GM20000 (cell line): ENCODE results near the gene POLR3E.
A peak's percentile ranks its signal among the peaks of the same experiment; 100 is the strongest.
"Not testable (repeated sequence)": the region's sequence is repeated elsewhere in the genome, so short reads cannot be mapped to it uniquely, and the experiment has no call there.

Source experiments
- DNase-seq: peaks from one replicate; pipeline ENCODE4 v3.0.0; 2012; ENCODE audit warnings: low spot score
- TF ChIP-seq, protein P1 (sequence below): IDR thresholded peaks from 2 replicates; pipeline ENCODE4 v1.5.1; 2012; ENCODE audit warnings: mild to moderate bottlenecking, control low read depth; ENCODE audit errors: extremely low read depth, missing control alignments

The POLR3E gene

GRCh38 chr16:22292320-22292719 lies 4.9 kb upstream of the POLR3E start:
- TF ChIP-seq, protein P1, sequence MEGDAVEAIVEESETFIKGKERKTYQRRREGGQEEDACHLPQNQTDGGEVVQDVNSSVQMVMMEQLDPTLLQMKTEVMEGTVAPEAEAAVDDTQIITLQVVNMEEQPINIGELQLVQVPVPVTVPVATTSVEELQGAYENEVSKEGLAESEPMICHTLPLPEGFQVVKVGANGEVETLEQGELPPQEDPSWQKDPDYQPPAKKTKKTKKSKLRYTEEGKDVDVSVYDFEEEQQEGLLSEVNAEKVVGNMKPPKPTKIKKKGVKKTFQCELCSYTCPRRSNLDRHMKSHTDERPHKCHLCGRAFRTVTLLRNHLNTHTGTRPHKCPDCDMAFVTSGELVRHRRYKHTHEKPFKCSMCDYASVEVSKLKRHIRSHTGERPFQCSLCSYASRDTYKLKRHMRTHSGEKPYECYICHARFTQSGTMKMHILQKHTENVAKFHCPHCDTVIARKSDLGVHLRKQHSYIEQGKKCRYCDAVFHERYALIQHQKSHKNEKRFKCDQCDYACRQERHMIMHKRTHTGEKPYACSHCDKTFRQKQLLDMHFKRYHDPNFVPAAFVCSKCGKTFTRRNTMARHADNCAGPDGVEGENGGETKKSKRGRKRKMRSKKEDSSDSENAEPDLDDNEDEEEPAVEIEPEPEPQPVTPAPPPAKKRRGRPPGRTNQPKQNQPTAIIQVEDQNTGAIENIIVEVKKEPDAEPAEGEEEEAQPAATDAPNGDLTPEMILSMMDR = no peak
- DNase-seq = no peak

DNA sequence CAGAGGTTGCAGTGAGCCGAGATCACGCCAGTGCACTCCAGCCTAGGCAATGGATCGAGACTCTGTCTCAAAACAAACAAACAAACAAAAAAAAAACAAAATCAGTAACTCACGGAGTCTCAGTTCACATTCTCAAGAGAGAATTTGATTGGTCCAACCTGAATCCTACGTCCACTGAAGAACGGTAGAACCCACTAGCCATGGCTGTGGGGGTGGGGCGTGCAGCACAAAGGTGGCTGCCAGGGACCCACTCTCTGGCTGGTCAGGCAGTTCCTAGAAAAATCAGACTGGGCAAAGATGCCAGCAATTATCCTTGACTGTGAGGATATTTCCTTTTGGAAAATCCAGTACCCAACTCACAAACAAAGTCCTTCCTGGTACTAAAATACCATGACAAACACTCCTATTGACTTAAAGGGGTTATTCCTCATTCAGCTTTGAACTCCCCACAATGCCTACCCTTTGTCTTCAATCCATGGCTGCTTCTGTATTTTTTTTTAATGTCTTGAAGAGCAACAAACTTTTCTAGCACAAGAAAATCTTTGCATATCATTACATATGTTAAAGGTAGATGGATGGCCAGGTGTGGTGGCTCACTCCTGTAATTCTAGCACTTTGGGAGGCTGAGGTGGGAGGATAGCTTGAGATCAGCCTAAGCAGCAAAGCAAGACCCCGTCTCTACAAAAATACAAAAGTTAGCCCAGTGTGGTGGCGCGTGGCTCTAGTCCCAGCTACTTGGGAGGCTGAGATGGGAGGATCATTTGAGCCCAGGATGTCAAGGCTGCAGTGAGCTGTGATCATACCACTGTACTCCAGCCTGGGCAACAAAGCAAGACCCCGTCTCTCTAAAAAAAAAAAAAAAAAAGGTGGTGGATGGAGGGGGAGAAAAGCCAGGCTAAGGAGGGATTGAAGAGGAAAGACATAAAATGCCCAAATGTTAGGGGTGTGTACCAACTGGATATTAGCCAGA lies 3.8 kb upstream of the POLR3E start:
- DNase-seq = no peak
- TF ChIP-seq, protein P1 = no peak

- DNase-seq = no peak
- TF ChIP-seq, protein P1 = no peak
Observed at GRCh38 chr16:22296225-22297113, 740 bp upstream of the POLR3E start.

- TF ChIP-seq, protein P1 = no peak
- peak; percentile 77 for DNase-seq
Observed at GRCh38 chr16:22297871-22298733, 893 bp downstream of the POLR3E start.

- DNase-seq = no peak
- TF ChIP-seq, protein P1 = no peak
Observed at GRCh38 chr16:22299036-22299435, 1.8 kb downstream of the POLR3E start.

DNA sequence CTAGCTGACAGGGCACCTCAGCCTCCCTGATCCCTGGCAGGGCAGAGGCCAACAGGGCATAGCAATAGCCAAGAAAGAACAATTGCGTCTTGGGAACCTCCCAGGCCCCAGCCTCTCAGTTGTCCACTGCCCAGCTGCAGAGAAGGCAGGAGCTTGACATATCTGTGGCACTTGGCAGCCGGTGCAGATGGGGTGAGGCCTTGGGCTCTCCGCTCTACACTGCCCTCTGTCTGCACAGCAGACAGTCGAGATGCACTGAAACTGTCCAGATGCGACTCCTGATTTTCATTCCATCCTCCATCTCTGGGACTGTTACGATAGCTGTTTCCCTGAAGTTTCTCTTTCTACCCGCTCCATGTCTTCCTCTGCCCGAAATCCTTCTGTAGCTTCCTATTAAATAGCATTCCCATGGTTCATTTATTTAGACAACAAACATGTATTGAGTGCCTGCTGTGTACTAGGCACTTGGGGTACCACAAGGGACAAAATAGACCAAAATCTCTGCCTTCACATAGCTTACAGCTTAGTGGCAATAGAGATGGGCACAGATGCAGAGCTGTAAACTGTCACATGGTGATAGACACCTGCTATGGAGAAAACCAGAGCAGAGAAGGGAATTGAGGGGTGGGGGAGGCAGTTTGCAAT lies 3.3 kb downstream of the POLR3E start:
- DNase-seq = peak; percentile 59
- TF ChIP-seq, protein P1 = peak; percentile 27

GRCh38 chr16:22301423-22301822 lies 4.2 kb downstream of the POLR3E start:
- DNase-seq = not testable (repeated sequence)
